Measurements from ENCODE around the gene SSBP1.
"Not testable (repeated sequence)": the region's sequence is repeated elsewhere in the genome, so short reads cannot be mapped to it uniquely, and the experiment has no call there.

Gene SSBP1

GRCh38 chr7:141737836-141738591 is at the start of gene SSBP1:
SSBP1 (plus strand) TSS chr7:141738358; CDS start chr7:141739167, 809 bp downstream.
- DNase-seq (ENCODE audit: low spot score) = peak; percentile 100

GRCh38 chr7:141689072-141689825 is 48.9 kb upstream of the SSBP1 start:
- not testable (repeated sequence) for DNase-seq (ENCODE audit: low spot score)

- no peak for DNase-seq (ENCODE audit: low spot score)
These were observed 46.6 kb upstream of the SSBP1 start for GRCh38 chr7:141691540-141691939.

- no peak for DNase-seq (ENCODE audit: low spot score)
These were observed 46.2 kb upstream of the SSBP1 start for GRCh38 chr7:141691961-141692360.

GRCh38 chr7:141693082-141693481 is 45.1 kb upstream of the SSBP1 start:
- no peak for DNase-seq (ENCODE audit: low spot score)

GRCh38 chr7:141695803-141696289 is 42.3 kb upstream of the SSBP1 start:
- DNase-seq (ENCODE audit: low spot score) = no peak

- DNase-seq (ENCODE audit: low spot score) = no peak
These were observed 41.8 kb upstream of the SSBP1 start for GRCh38 chr7:141696348-141696747.

GRCh38 chr7:141697211-141697871 is 40.8 kb upstream of the SSBP1 start:
- DNase-seq (ENCODE audit: low spot score) = peak; percentile 48

GRCh38 chr7:141698247-141699015 is 39.7 kb upstream of the SSBP1 start:
- no peak for DNase-seq (ENCODE audit: low spot score)

GRCh38 chr7:141699860-141700259 is 38.3 kb upstream of the SSBP1 start:
- DNase-seq (ENCODE audit: low spot score) = no peak

- DNase-seq (ENCODE audit: low spot score) = no peak
These were observed 37.8 kb upstream of the SSBP1 start for GRCh38 chr7:141700296-141700847.

GRCh38 chr7:141700848-141701371 is 37.2 kb upstream of the SSBP1 start:
- DNase-seq (ENCODE audit: low spot score) = no peak

GRCh38 chr7:141701489-141702046 is 36.6 kb upstream of the SSBP1 start:
- DNase-seq (ENCODE audit: low spot score) = peak; percentile 25

GRCh38 chr7:141702047-141702567 is 36.1 kb upstream of the SSBP1 start, which contains the start of gene DENND11:
DENND11 (minus strand) TSS chr7:141702166; CDS start chr7:141702153, 13 bp downstream.
- DNase-seq (ENCODE audit: low spot score) = peak; percentile 74

GRCh38 chr7:141702892-141703291 is 35.3 kb upstream of the SSBP1 start:
- DNase-seq (ENCODE audit: low spot score) = no peak

- peak; percentile 46 for DNase-seq (ENCODE audit: low spot score)
These were observed 34.0 kb upstream of the SSBP1 start for GRCh38 chr7:141704112-141704511.

GRCh38 chr7:141704741-141705140 is 33.4 kb upstream of the SSBP1 start:
- no peak for DNase-seq (ENCODE audit: low spot score)

- peak; percentile 42 for DNase-seq (ENCODE audit: low spot score)
These were observed 31.7 kb upstream of the SSBP1 start for GRCh38 chr7:141706239-141707064.

- no peak for DNase-seq (ENCODE audit: low spot score)
These were observed 29.8 kb upstream of the SSBP1 start, which contains the start of gene WEE2 for GRCh38 chr7:141708351-141708750. WEE2 (plus strand) TSS chr7:141708353; CDS start chr7:141708759, 406 bp downstream.

All from LoVo (cell line).